Fibroblast of lung (primary cell): ENCODE measurements around the gene EDN2. TPM values are rescaled to one million over a fixed set of nuclear protein-coding genes. Genes with fewer than 3 reads are reported as not detected.

Experiments used
- DNase-seq, 2 donors: peaks; one replicate each; pipeline versions ENCODE4 v3.0.0 to v3.0.0-alpha.2; 2010; ENCODE audit warnings: low read depth in 2 of 2
- H2AFZ ChIP-seq: 2 replicates; pipeline ENCODE4 v1.5.1; 2012; ENCODE audit warnings: low read length, control low read depth, inconsistent platforms
- H3K27ac ChIP-seq: 2 replicates; pipeline ENCODE4 v1.5.1; 2011; ENCODE audit warnings: low read length, control low read depth; ENCODE audit not compliant: insufficient read depth
- H3K27me3 ChIP-seq: 2 replicates; pipeline ENCODE4 v1.5.1; 2011; ENCODE audit warnings: mild to moderate bottlenecking, low read length; ENCODE audit not compliant: control insufficient read depth, insufficient read depth
- H3K36me3 ChIP-seq: 2 replicates; pipeline ENCODE4 v1.5.1; 2011; ENCODE audit warnings: low read length; ENCODE audit not compliant: control insufficient read depth, insufficient read depth
- H3K4me1 ChIP-seq: 2 replicates; pipeline ENCODE4 v1.5.1; 2011; ENCODE audit warnings: low read length; ENCODE audit not compliant: control insufficient read depth, insufficient read depth; ENCODE audit errors: extremely low read depth
- H3K4me2 ChIP-seq: 2 replicates; pipeline ENCODE4 v1.5.1; 2011; ENCODE audit warnings: low read length, control low read depth; ENCODE audit not compliant: insufficient read depth; ENCODE audit errors: extremely low read depth
- H3K4me3 ChIP-seq, 4 experiments: fragments of 200-600 bp in 1 of 4; sonication (generic) in 1 of 4; replicated peaks in 1 of 4; 2 replicates each; pipeline ENCODE4 v1.5.1; 2011 to 2016; ENCODE audit warnings: low read length in 4 of 4, low read depth in 3 of 4, mild to moderate bottlenecking in 3 of 4, control low read depth in 2 of 4, inconsistent platforms in 1 of 4, mixed read lengths in 1 of 4; ENCODE audit not compliant: insufficient read depth in 1 of 4; ENCODE audit errors: control extremely low read depth in 1 of 4
- H3K79me2 ChIP-seq: 2 replicates; pipeline ENCODE4 v1.5.1; 2012; ENCODE audit warnings: mild to moderate bottlenecking, low read length, inconsistent platforms; ENCODE audit not compliant: control insufficient read depth, insufficient read depth
- H3K9ac ChIP-seq: 2 replicates; pipeline ENCODE4 v1.5.1; 2011; ENCODE audit warnings: mild to moderate bottlenecking, low read length, control low read depth; ENCODE audit not compliant: insufficient read depth
- H3K9me3 ChIP-seq: 2 replicates; pipeline ENCODE4 v1.5.1; 2012; ENCODE audit warnings: low read depth, low read length; ENCODE audit not compliant: control insufficient read depth, insufficient read depth
- H4K20me1 ChIP-seq: 2 replicates; pipeline ENCODE4 v1.5.1; 2011; ENCODE audit warnings: low read length; ENCODE audit not compliant: control insufficient read depth, insufficient read depth; ENCODE audit errors: extremely low read depth
- EZH2 ChIP-seq: IDR thresholded peaks from 2 replicates; pipeline ENCODE4 v1.5.1; 2012; ENCODE audit warnings: low read length, control low read depth, mild to moderate bottlenecking; ENCODE audit errors: missing control alignments
- polyA plus RNA-seq, 2 donors: library from polyadenylated mRNA; depleted of rRNA in 1 of 2; stranded (reverse) in 1 of 2; unstranded in 1 of 2; fragments of >200 nt; gene quantifications; 2 replicates each; pipeline ENCODE4 v1.2.1, GENCODE V29; 2011 to 2012; ENCODE audit warnings: missing spikeins in 1 of 2
- total RNA-seq: library from RNA; depleted of rRNA; stranded (reverse); fragments of >200 nt; gene quantifications from 2 replicates; pipeline ENCODE4 v1.2.1, GENCODE V29; 2014
- TF ChIP-seq, protein P1 (sequence below), 2 donors: IDR thresholded peaks in 1 of 2; conservative IDR thresholded peaks in 1 of 2; 1 replicate in 1 of 2; 2 replicates in 1 of 2; pipeline ENCODE4 v1.5.1; 2011 to 2012; ENCODE audit warnings: low read length in 2 of 2, control low read depth in 1 of 2, inconsistent platforms in 1 of 2, low read depth in 1 of 2, mild to moderate bottlenecking in 1 of 2

EDN2 gene
- total and polyA plus RNA-seq, 2 donors (not counting 1 experiment from before 2014, with no cell fraction given): not detected

- Histone ChIP-seq H3K9ac (no peak overlapping the region), H3K9me3 (no peaks in the 10 kb centered on the region), H3K4me3 (no peak overlapping the region), H3K4me2 (no peak overlapping the region), H3K36me3 (no peaks in the 10 kb centered on the region), H3K79me2 (no peaks in the 10 kb centered on the region), H3K27ac (no peak overlapping the region), H3K4me1 (peaks cover 11% of the 10 kb centered on the region), H2AFZ (no peak overlapping the region), H4K20me1 (no peaks in the 10 kb centered on the region), H3K27me3 (no peaks in the 10 kb centered on the region)
- DNase-seq: no peak
- TF ChIP-seq, protein P1, sequence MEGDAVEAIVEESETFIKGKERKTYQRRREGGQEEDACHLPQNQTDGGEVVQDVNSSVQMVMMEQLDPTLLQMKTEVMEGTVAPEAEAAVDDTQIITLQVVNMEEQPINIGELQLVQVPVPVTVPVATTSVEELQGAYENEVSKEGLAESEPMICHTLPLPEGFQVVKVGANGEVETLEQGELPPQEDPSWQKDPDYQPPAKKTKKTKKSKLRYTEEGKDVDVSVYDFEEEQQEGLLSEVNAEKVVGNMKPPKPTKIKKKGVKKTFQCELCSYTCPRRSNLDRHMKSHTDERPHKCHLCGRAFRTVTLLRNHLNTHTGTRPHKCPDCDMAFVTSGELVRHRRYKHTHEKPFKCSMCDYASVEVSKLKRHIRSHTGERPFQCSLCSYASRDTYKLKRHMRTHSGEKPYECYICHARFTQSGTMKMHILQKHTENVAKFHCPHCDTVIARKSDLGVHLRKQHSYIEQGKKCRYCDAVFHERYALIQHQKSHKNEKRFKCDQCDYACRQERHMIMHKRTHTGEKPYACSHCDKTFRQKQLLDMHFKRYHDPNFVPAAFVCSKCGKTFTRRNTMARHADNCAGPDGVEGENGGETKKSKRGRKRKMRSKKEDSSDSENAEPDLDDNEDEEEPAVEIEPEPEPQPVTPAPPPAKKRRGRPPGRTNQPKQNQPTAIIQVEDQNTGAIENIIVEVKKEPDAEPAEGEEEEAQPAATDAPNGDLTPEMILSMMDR (conservative IDR thresholded peaks at IDR 0.05 in 1 of 2, IDR thresholded peaks at IDR 0.05 in 1 of 2; ENCODE audit: low read depth in 1 of 2, low read length in 2 of 2): no peak
- no peak for TF ChIP-seq EZH2
Observed at GRCh38 chr1:41431490-41432350, 52.8 kb downstream of the EDN2 start.

GRCh38 chr1:41430582-41430981 lies 53.9 kb downstream of the EDN2 start:
- H3K9ac ChIP-seq: no peak overlapping the region
- no peak overlapping the region for H3K27ac ChIP-seq
- H3K27me3 ChIP-seq: no peaks in the 10 kb centered on the region
- H3K4me3 ChIP-seq: no peak overlapping the region
- no peaks in the 10 kb centered on the region for H4K20me1 ChIP-seq
- H3K4me1 ChIP-seq: peaks cover 11% of the 10 kb centered on the region
- no peaks in the 10 kb centered on the region for H3K36me3 ChIP-seq
- H2AFZ ChIP-seq: no peak overlapping the region
- H3K4me2 ChIP-seq: no peak overlapping the region
- DNase-seq: no peak
- no peaks in the 10 kb centered on the region for H3K9me3 ChIP-seq
- TF ChIP-seq EZH2: no peak
- TF ChIP-seq, protein P1 (conservative IDR thresholded peaks at IDR 0.05 in 1 of 2, IDR thresholded peaks at IDR 0.05 in 1 of 2; ENCODE audit: low read depth in 1 of 2, low read length in 2 of 2): no peak
- no peaks in the 10 kb centered on the region for H3K79me2 ChIP-seq

DNA sequence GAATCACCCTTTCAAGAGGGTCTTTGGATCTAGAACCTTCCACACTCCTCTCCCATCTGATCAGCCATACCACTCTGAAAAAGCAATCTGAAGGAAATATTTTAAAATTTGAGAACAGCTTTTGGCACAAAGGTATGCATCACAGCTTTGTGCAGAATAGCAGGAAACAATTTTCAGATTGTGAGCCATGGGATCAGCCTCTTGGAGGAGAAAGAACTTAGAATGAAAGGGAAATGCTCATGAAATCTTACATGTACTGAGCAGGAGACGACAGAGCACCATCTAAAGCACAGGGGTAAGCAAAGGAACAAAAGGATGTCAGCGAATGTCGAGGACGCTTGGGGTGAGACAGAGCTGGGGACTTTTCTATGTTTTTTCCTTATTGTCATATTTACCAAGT lies 54.4 kb downstream of the EDN2 start:
- H3K4me2 ChIP-seq: no peak overlapping the region
- no peaks in the 10 kb centered on the region for H3K79me2 ChIP-seq
- H3K4me3 ChIP-seq: no peak overlapping the region
- no peak for TF ChIP-seq EZH2
- TF ChIP-seq, protein P1 (conservative IDR thresholded peaks at IDR 0.05 in 1 of 2, IDR thresholded peaks at IDR 0.05 in 1 of 2; ENCODE audit: low read depth in 1 of 2, low read length in 2 of 2): no peak
- no peak for DNase-seq
- no peaks in the 10 kb centered on the region for H3K27me3 ChIP-seq
- H3K9ac ChIP-seq: no peak overlapping the region
- H4K20me1 ChIP-seq: no peaks in the 10 kb centered on the region
- no peaks in the 10 kb centered on the region for H3K9me3 ChIP-seq
- H3K36me3 ChIP-seq: no peaks in the 10 kb centered on the region
- peaks cover 11% of the 10 kb centered on the region for H3K4me1 ChIP-seq
- H2AFZ ChIP-seq: no peak overlapping the region
- no peak overlapping the region for H3K27ac ChIP-seq
